ENCODE measurements around the gene LPCAT1. TPM values are rescaled to one million over a fixed set of nuclear protein-coding genes. Genes with fewer than 3 reads are reported as not detected.
A peak's percentile ranks its signal among the peaks of the same experiment; 100 is the strongest.

LPCAT1 gene
- total RNA-seq, 3 donors from 2014 or later (not counting 1 experiment from before 2014, with no cell fraction given) = 196 to 302 (median 252) TPM

GRCh38 chr5:1535646-1536045, 11.9 kb upstream of the LPCAT1 start:
- peak overlapping the region; percentile 90 for H3K27ac ChIP-seq (ENCODE audit: low read length)
- H3K27ac Mint-ChIP-seq = peak overlapping the region; percentile 93 to 99
- H3K4me3 ChIP-seq (ENCODE audit: low read length) = no peak overlapping the region
- no peaks in the 10 kb centered on the region for H3K27me3 ChIP-seq (ENCODE audit: control insufficient read depth, insufficient read depth, low read length)
- peak overlapping the region; percentile 87 for H3K4me3 Mint-ChIP-seq
- no peaks in the 10 kb centered on the region for H3K9me3 ChIP-seq (ENCODE audit: control insufficient read depth, insufficient read depth, low read length)
- H3K4me1 ChIP-seq (ENCODE audit: control insufficient read depth, insufficient read depth, low read length) = peaks cover 39% of the 10 kb centered on the region
- no peak for ATAC-seq
- H3K36me3 Mint-ChIP-seq = no peaks in the 10 kb centered on the region
- no peaks in the 10 kb centered on the region for H3K27me3 Mint-ChIP-seq (ENCODE audit: low read depth in 2 of 2)
- intact Hi-C loops (cut with micrococcal nuclease) = loop anchor here (2.0 to 10.0 kb wide), 4 partner anchors 17 to 161 kb away; no protein-coding TSS in a partner anchor
- TF ChIP-seq CTCF (IDR thresholded peaks at IDR 0.05) = no peak
- no peaks in the 10 kb centered on the region for H3K9me3 Mint-ChIP-seq
- H3K36me3 ChIP-seq (ENCODE audit: control insufficient read depth, insufficient read depth, low read length) = no peaks in the 10 kb centered on the region
- peak in 1 of 2 donors; percentile 48 for DNase-seq
- 59% methylated on average over 3 of the region's 3 CpGs for WGBS (ENCODE audit: insufficient coverage)
- H3K4me1 Mint-ChIP-seq = peaks cover 36 to 37% of the 10 kb centered on the region in 2 donors

- H3K27ac Mint-ChIP-seq = no peak overlapping the region
- no peaks in the 10 kb centered on the region for H3K27me3 ChIP-seq (ENCODE audit: control insufficient read depth, insufficient read depth, low read length)
- no peak overlapping the region for H3K4me3 ChIP-seq (ENCODE audit: low read length)
- no peak for DNase-seq
- H3K4me1 Mint-ChIP-seq = peaks cover 20 to 25% of the 10 kb centered on the region in 2 donors
- H3K27me3 Mint-ChIP-seq (ENCODE audit: low read depth in 2 of 2) = no peaks in the 10 kb centered on the region
- WGBS (ENCODE audit: insufficient coverage) = no CpG with 5 or more reads among the region's 1 CpG
- peaks cover 12% of the 10 kb centered on the region for H3K4me1 ChIP-seq (ENCODE audit: control insufficient read depth, insufficient read depth, low read length)
- no peaks in the 10 kb centered on the region for H3K9me3 ChIP-seq (ENCODE audit: control insufficient read depth, insufficient read depth, low read length)
- TF ChIP-seq CTCF (IDR thresholded peaks at IDR 0.05) = no peak
- H3K9me3 Mint-ChIP-seq = no peaks in the 10 kb centered on the region
- intact Hi-C loops (cut with micrococcal nuclease) = loop anchor here (10.0 kb wide), 1 partner anchor 158 kb away; no protein-coding TSS in a partner anchor
- H3K27ac ChIP-seq (ENCODE audit: low read length) = no peak overlapping the region
- no peaks in the 10 kb centered on the region for H3K36me3 ChIP-seq (ENCODE audit: control insufficient read depth, insufficient read depth, low read length)
- no peak for ATAC-seq
- no peaks in the 10 kb centered on the region for H3K36me3 Mint-ChIP-seq
- H3K4me3 Mint-ChIP-seq = no peak overlapping the region
Measured at GRCh38 chr5:1532384-1532783, 8.6 kb upstream of the LPCAT1 start.

GRCh38 chr5:1529498-1529897, 5.7 kb upstream of the LPCAT1 start:
- Histone ChIP-seq H3K36me3 (ENCODE audit: control insufficient read depth, insufficient read depth, low read length) (no peaks in the 10 kb centered on the region), H3K27ac (ENCODE audit: low read length) (no peak overlapping the region), H3K9me3 (ENCODE audit: control insufficient read depth, insufficient read depth, low read length) (no peaks in the 10 kb centered on the region), H3K27me3 (ENCODE audit: control insufficient read depth, insufficient read depth, low read length) (no peaks in the 10 kb centered on the region), H3K4me1 (ENCODE audit: control insufficient read depth, insufficient read depth, low read length) (peaks cover 13% of the 10 kb centered on the region), H3K4me3 (ENCODE audit: low read length) (no peak overlapping the region)
- Mint-ChIP-seq H3K9me3 (no peaks in the 10 kb centered on the region), H3K27me3 (ENCODE audit: low read depth in 2 of 2) (no peaks in the 10 kb centered on the region), H3K27ac (no peak overlapping the region), H3K4me1 (peaks cover 4 to 17% of the 10 kb centered on the region in 2 donors), H3K36me3 (no peaks in the 10 kb centered on the region), H3K4me3 (no peak overlapping the region)
- no peak for TF ChIP-seq CTCF (IDR thresholded peaks at IDR 0.05)
- DNase-seq = no peak
- intact Hi-C loops (cut with micrococcal nuclease) = no loop called here
- ATAC-seq = no peak
- WGBS (ENCODE audit: insufficient coverage) = 100% methylated on average over 2 of the region's 3 CpGs
